ENCODE results near the gene C9orf152. TPM values are rescaled to one million over a fixed set of nuclear protein-coding genes. Genes with fewer than 3 reads are reported as not detected.
A peak's percentile ranks its signal among the peaks of the same experiment; 100 is the strongest.

The C9orf152 gene
- total and polyA plus RNA-seq, 2 of the 13 experiments (the other 11 are each of a cell fraction or from before 2014, with no cell fraction given), result 0.24 to 0.48 TPM

- no peak; the same call in 1 of the 2 replicates for TF ChIP-seq ZNF280B (CRISPR knock-in tag; IDR thresholded peaks at IDR 0.05; ENCODE audit: borderline replicate concordance)
- TF ChIP-seq, protein P1, sequence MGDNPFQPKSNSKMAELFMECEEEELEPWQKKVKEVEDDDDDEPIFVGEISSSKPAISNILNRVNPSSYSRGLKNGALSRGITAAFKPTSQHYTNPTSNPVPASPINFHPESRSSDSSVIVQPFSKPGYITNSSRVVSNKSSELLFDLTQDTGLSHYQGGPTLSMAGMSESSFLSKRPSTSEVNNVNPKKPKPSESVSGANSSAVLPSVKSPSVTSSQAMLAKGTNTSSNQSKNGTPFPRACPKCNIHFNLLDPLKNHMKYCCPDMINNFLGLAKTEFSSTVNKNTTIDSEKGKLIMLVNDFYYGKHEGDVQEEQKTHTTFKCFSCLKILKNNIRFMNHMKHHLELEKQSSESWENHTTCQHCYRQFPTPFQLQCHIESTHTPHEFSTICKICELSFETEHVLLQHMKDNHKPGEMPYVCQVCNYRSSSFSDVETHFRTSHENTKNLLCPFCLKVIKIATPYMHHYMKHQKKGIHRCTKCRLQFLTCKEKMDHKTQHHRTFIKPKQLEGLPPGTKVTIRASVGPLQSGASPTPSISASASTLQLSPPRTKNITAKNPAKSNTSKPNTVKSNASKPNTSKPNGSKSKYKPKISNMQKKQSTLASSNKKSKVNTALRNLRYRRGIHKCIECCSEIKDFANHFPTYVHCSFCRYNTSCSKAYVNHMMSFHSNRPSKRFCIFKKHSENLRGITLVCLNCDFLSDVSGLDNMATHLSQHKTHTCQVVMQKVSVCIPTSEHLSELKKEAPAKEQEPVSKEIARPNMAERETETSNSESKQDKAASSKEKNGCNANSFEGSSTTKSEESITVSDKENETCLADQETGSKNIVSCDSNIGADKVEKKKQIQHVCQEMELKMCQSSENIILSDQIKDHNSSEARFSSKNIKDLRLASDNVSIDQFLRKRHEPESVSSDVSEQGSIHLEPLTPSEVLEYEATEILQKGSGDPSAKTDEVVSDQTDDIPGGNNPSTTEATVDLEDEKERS (CRISPR knock-in tag; IDR thresholded peaks at IDR 0.05), result no peak
- TF ChIP-seq, protein P2, sequence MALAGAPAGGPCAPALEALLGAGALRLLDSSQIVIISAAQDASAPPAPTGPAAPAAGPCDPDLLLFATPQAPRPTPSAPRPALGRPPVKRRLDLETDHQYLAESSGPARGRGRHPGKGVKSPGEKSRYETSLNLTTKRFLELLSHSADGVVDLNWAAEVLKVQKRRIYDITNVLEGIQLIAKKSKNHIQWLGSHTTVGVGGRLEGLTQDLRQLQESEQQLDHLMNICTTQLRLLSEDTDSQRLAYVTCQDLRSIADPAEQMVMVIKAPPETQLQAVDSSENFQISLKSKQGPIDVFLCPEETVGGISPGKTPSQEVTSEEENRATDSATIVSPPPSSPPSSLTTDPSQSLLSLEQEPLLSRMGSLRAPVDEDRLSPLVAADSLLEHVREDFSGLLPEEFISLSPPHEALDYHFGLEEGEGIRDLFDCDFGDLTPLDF (CRISPR knock-in tag; IDR thresholded peaks at IDR 0.05), result no peak
- TF ChIP-seq HMGA1 (CRISPR knock-in tag; conservative IDR thresholded peaks at IDR 0.05), result no peak
- no peak for TF ChIP-seq FOXA3 (CRISPR knock-in tag; IDR thresholded peaks at IDR 0.05)
- TF ChIP-seq ZNF138 (CRISPR knock-in tag; IDR thresholded peaks at IDR 0.05; ENCODE audit: low read depth), result no peak
- TF ChIP-seq MAX (IDR thresholded peaks at IDR 0.05), result peak; percentile 72
- TF ChIP-seq, protein P3, sequence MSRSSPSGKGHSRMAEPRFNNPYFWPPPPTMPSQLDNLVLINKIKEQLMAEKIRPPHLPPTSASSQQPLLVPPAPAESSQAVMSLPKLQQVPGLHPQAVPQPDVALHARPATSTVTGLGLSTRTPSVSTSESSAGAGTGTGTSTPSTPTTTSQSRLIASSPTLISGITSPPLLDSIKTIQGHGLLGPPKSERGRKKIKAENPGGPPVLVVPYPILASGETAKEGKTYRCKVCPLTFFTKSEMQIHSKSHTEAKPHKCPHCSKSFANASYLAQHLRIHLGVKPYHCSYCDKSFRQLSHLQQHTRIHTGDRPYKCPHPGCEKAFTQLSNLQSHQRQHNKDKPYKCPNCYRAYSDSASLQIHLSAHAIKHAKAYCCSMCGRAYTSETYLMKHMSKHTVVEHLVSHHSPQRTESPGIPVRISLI (CRISPR knock-in tag; IDR thresholded peaks at IDR 0.05; ENCODE audit: borderline replicate concordance), result no peak
- no peak for TF ChIP-seq SMARCC2 (IDR thresholded peaks at IDR 0.05)
- no peak; the same call in none of the 2 replicates for TF ChIP-seq YEATS2 (CRISPR knock-in tag; IDR thresholded peaks at IDR 0.05; ENCODE audit: borderline replicate concordance)
- TF ChIP-seq ARNTL (CRISPR knock-in tag; IDR thresholded peaks at IDR 0.05), result 0 out of 2 replicates have a peak, but pooled peaks have one; percentile 21
- TF ChIP-seq ZNF549 (CRISPR knock-in tag; IDR thresholded peaks at IDR 0.05), result no peak
- no peak for TF ChIP-seq SETDB1 (CRISPR knock-in tag; IDR thresholded peaks at IDR 0.05; ENCODE audit: borderline replicate concordance)
- TF ChIP-seq NFYB (CRISPR knock-in tag; IDR thresholded peaks at IDR 0.05), result no peak
- TF ChIP-seq KLF13 (CRISPR knock-in tag; IDR thresholded peaks at IDR 0.05), result no peak
- TF ChIP-seq SRY (CRISPR knock-in tag; IDR thresholded peaks at IDR 0.05), result peak; percentile 85; the same call in 1 of the 2 replicates
- no peak for TF ChIP-seq SIN3A (IDR thresholded peaks at IDR 0.05; ENCODE audit: borderline replicate concordance, low read depth, low read length)
- no peak for TF ChIP-seq ZBTB1 (CRISPR knock-in tag; IDR thresholded peaks at IDR 0.05; ENCODE audit: borderline replicate concordance)
- no peak for TF ChIP-seq ZNF30 (CRISPR knock-in tag; IDR thresholded peaks at IDR 0.05)
- no peak for TF ChIP-seq USF2 (IDR thresholded peaks at IDR 0.05; ENCODE audit: low read depth, low read length)
- no peak for TF ChIP-seq USF2 (CRISPR knock-in tag; IDR thresholded peaks at IDR 0.05; ENCODE audit: borderline replicate concordance)
Measured at GRCh38 chr9:110256380-110257096, 48.6 kb upstream of the C9orf152 start, which contains the start of gene TXN (continued).

Measured in HepG2 (cell line).